OCI-LY7 (cell line): ENCODE data around the gene CDKAL1.

Source experiments
- EZH2phosphoT487 ChIP-seq: fragments of 200-600 bp; sonication (generic); IDR thresholded peaks from 2 replicates; pipeline ENCODE4 v1.6.1; 2018; ENCODE audit warnings: low read depth, borderline replicate concordance, mild to moderate bottlenecking, mixed run types, antibody characterized with exemption, low read length, moderate library complexity, mixed read lengths
- TF ChIP-seq, protein P1 (sequence below): fragments of 200-600 bp; sonication (generic); conservative IDR thresholded peaks from 2 replicates; pipeline ENCODE4 v1.5.1; 2014; ENCODE audit warnings: mild to moderate bottlenecking, antibody characterized with exemption, low read length, moderate library complexity, mixed read lengths

GRCh38 chr6:20763296-20763695 is 229.0 kb downstream of the CDKAL1 start:
- TF ChIP-seq, protein P1, sequence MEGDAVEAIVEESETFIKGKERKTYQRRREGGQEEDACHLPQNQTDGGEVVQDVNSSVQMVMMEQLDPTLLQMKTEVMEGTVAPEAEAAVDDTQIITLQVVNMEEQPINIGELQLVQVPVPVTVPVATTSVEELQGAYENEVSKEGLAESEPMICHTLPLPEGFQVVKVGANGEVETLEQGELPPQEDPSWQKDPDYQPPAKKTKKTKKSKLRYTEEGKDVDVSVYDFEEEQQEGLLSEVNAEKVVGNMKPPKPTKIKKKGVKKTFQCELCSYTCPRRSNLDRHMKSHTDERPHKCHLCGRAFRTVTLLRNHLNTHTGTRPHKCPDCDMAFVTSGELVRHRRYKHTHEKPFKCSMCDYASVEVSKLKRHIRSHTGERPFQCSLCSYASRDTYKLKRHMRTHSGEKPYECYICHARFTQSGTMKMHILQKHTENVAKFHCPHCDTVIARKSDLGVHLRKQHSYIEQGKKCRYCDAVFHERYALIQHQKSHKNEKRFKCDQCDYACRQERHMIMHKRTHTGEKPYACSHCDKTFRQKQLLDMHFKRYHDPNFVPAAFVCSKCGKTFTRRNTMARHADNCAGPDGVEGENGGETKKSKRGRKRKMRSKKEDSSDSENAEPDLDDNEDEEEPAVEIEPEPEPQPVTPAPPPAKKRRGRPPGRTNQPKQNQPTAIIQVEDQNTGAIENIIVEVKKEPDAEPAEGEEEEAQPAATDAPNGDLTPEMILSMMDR, result no peak
- no peak for TF ChIP-seq EZH2phosphoT487
